Measurements from ENCODE around the gene TPRA1. TPM values are rescaled to one million over a fixed set of nuclear protein-coding genes. Genes with fewer than 3 reads are reported as not detected.
A peak's percentile ranks its signal among the peaks of the same experiment; 100 is the strongest.

Gene TPRA1
- polyA plus RNA-seq (2012; ENCODE audit: low read depth, missing spikeins), result 12.8 TPM

- TF ChIP-seq SPI1 (IDR thresholded peaks at IDR 0.05; ENCODE audit: low read depth, low read length) (no peak), POU2F2 (IDR thresholded peaks at IDR 0.05; ENCODE audit: low read depth, low read length) (no peak), PAX5 (IDR thresholded peaks at IDR 0.05; ENCODE audit: insufficient read depth, low read length, severe bottlenecking) (peak; percentile 7), POLR2A (IDR thresholded peaks at IDR 0.05; ENCODE audit: low read depth, low read length) (peak; percentile 73; the same call in 1 of the 2 replicates), TAF1 (IDR thresholded peaks at IDR 0.05; ENCODE audit: low read depth, low read length) (0 out of 2 replicates have a peak, but pooled peaks have one; percentile 32)
- FAIRE-seq (peak; percentile 94), DNase-seq (ENCODE audit: insufficient read length, low spot score) (peak; percentile 92)
Measured at GRCh38 chr3:127590593-127591465, at the start of gene TPRA1. TSS of gene TPRA1 (minus strand) at chr3:127590733. CDS start at chr3:127580146, 10,587 bp downstream.

GRCh38 chr3:127640042-127640355 is 49.5 kb upstream of the TPRA1 start:
- FAIRE-seq (no peak), DNase-seq (ENCODE audit: insufficient read length, low spot score) (no peak)
- no peak for TF ChIP-seq POLR2AphosphoS5 (IDR thresholded peaks at IDR 0.05; ENCODE audit: low read depth, low read length)
- TF ChIP-seq PAX5 (IDR thresholded peaks at IDR 0.05; ENCODE audit: insufficient read depth, low read length, severe bottlenecking), result no peak
- no peak for TF ChIP-seq TAF1 (IDR thresholded peaks at IDR 0.05; ENCODE audit: low read depth, low read length)
- TF ChIP-seq POU2F2 (IDR thresholded peaks at IDR 0.05; ENCODE audit: low read depth, low read length), result no peak
- TF ChIP-seq POLR2A (IDR thresholded peaks at IDR 0.05; ENCODE audit: low read depth, low read length), result no peak
- TF ChIP-seq SPI1 (IDR thresholded peaks at IDR 0.05; ENCODE audit: low read depth, low read length), result no peak

GRCh38 chr3:127639173-127640041 is 48.9 kb upstream of the TPRA1 start:
- DNase-seq (ENCODE audit: insufficient read length, low spot score) (no peak), FAIRE-seq (no peak)
- TF ChIP-seq POU2F2 (IDR thresholded peaks at IDR 0.05; ENCODE audit: low read depth, low read length) (no peak), SPI1 (IDR thresholded peaks at IDR 0.05; ENCODE audit: low read depth, low read length) (no peak), POLR2A (IDR thresholded peaks at IDR 0.05; ENCODE audit: low read depth, low read length) (no peak), POLR2AphosphoS5 (IDR thresholded peaks at IDR 0.05; ENCODE audit: low read depth, low read length) (no peak), PAX5 (IDR thresholded peaks at IDR 0.05; ENCODE audit: insufficient read depth, low read length, severe bottlenecking) (no peak), TAF1 (IDR thresholded peaks at IDR 0.05; ENCODE audit: low read depth, low read length) (no peak)

- FAIRE-seq, result no peak
- TF ChIP-seq POLR2AphosphoS5 (IDR thresholded peaks at IDR 0.05; ENCODE audit: low read depth, low read length) (no peak), POU2F2 (IDR thresholded peaks at IDR 0.05; ENCODE audit: low read depth, low read length) (no peak), POLR2A (IDR thresholded peaks at IDR 0.05; ENCODE audit: low read depth, low read length) (no peak), SPI1 (IDR thresholded peaks at IDR 0.05; ENCODE audit: low read depth, low read length) (no peak), PAX5 (IDR thresholded peaks at IDR 0.05; ENCODE audit: insufficient read depth, low read length, severe bottlenecking) (no peak), TAF1 (IDR thresholded peaks at IDR 0.05; ENCODE audit: low read depth, low read length) (no peak)
- DNase-seq (ENCODE audit: insufficient read length, low spot score), result no peak
Measured at GRCh38 chr3:127637971-127638370, 47.4 kb upstream of the TPRA1 start.

- peak; percentile 33 for FAIRE-seq
- TF ChIP-seq SPI1 (IDR thresholded peaks at IDR 0.05; ENCODE audit: low read depth, low read length) (no peak), POLR2A (IDR thresholded peaks at IDR 0.05; ENCODE audit: low read depth, low read length) (no peak), PAX5 (IDR thresholded peaks at IDR 0.05; ENCODE audit: insufficient read depth, low read length, severe bottlenecking) (no peak), TAF1 (IDR thresholded peaks at IDR 0.05; ENCODE audit: low read depth, low read length) (no peak), POLR2AphosphoS5 (IDR thresholded peaks at IDR 0.05; ENCODE audit: low read depth, low read length) (no peak), POU2F2 (IDR thresholded peaks at IDR 0.05; ENCODE audit: low read depth, low read length) (no peak)
- peak; percentile 31 for DNase-seq (ENCODE audit: insufficient read length, low spot score)
Measured at GRCh38 chr3:127637546-127637945, 47.0 kb upstream of the TPRA1 start.

GRCh38 chr3:127634653-127635052 is 44.1 kb upstream of the TPRA1 start:
- no peak for DNase-seq (ENCODE audit: insufficient read length, low spot score)
- FAIRE-seq, result no peak

GRCh38 chr3:127632035-127632820 is 41.7 kb upstream of the TPRA1 start:
- no peak for TF ChIP-seq POLR2A (IDR thresholded peaks at IDR 0.05; ENCODE audit: low read depth, low read length)
- no peak for TF ChIP-seq SPI1 (IDR thresholded peaks at IDR 0.05; ENCODE audit: low read depth, low read length)
- TF ChIP-seq TAF1 (IDR thresholded peaks at IDR 0.05; ENCODE audit: low read depth, low read length), result no peak
- no peak for TF ChIP-seq POLR2AphosphoS5 (IDR thresholded peaks at IDR 0.05; ENCODE audit: low read depth, low read length)
- TF ChIP-seq POU2F2 (IDR thresholded peaks at IDR 0.05; ENCODE audit: low read depth, low read length), result no peak
- TF ChIP-seq PAX5 (IDR thresholded peaks at IDR 0.05; ENCODE audit: insufficient read depth, low read length, severe bottlenecking), result no peak
- DNase-seq (ENCODE audit: insufficient read length, low spot score), result no peak
- no peak for FAIRE-seq

More at GRCh38 chr3:127634653-127635052, 44.1 kb upstream of the TPRA1 start:
- TF ChIP-seq PAX5 (IDR thresholded peaks at IDR 0.05; ENCODE audit: insufficient read depth, low read length, severe bottlenecking), result no peak
- TF ChIP-seq SPI1 (IDR thresholded peaks at IDR 0.05; ENCODE audit: low read depth, low read length), result no peak
- no peak for TF ChIP-seq POU2F2 (IDR thresholded peaks at IDR 0.05; ENCODE audit: low read depth, low read length)
- no peak for TF ChIP-seq POLR2A (IDR thresholded peaks at IDR 0.05; ENCODE audit: low read depth, low read length)
- TF ChIP-seq TAF1 (IDR thresholded peaks at IDR 0.05; ENCODE audit: low read depth, low read length), result no peak
- TF ChIP-seq POLR2AphosphoS5 (IDR thresholded peaks at IDR 0.05; ENCODE audit: low read depth, low read length), result no peak

All from GM12891 (cell line).